Measurements from ENCODE around the gene LRCH1. TPM values are rescaled to one million over a fixed set of nuclear protein-coding genes. Genes with fewer than 3 reads are reported as not detected.
A peak's percentile ranks its signal among the peaks of the same experiment; 100 is the strongest.

Gene LRCH1
- polyA plus RNA-seq, 1 of the 3 experiments (the other 2 are of a cell fraction): 5.5 TPM

DNA sequence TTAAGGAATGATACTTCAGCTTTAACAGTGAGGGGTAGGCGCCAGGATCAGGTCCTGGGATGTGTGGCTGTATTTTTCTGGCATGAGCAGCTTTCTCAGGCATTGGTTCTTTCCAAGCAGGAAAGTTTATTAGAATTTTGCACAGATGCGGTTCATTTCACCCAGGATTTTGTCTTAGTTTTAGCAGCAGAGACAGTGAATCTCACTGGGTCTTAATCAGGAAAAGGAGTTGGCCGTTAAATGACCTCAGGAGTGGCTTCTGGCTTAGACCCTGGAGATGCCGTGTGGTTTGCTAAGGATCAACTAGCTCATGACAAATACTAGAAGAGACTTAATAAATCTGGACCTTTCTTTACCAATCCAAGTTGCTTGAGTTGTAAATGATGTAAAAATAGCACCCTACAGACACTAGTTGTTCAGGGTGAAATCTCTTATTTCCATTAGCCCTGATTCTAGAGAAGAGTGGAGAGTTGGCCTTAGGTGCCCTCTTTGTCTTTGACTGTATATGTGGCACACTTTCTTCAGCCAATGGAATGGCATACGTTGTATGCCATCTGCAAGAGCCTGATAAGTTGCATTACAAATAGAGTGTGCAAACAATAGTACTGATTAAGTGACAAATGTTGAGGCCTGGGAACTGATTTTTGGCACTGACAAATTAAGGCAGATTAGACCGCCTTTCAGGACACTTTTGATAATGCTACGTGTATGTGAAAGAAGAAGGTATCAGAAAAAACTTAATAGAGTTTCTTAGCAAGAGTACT, 34.0 kb downstream of the LRCH1 start:
- 87% methylated on average over 6 of the region's 7 CpGs for WGBS (ENCODE audit: low lambda C conversion rate)
- ChIA-PET CTCF (interaction anchor here (0.6 kb wide), 1 partner anchor 22 kb away, joined by 3 read pairs; no protein-coding TSS in a partner anchor), POLR2A (interaction anchor here (0.6 kb wide), 1 partner anchor 1598 kb away, joined by 3 read pairs; no protein-coding TSS in a partner anchor)
- H3K4me3 ChIP-seq (ENCODE audit: low read depth in 2 of 2, low read length in 1 of 2): no peak overlapping the region
- no peak overlapping the region for H3K4me2 ChIP-seq
- no peaks in the 10 kb centered on the region for H3K9me3 ChIP-seq
- peak overlapping the region in 1 of 2 experiments; percentile 4; a peak in 1 of 4 replicates for H3K27ac ChIP-seq (ENCODE audit: low read depth in 2 of 2, low read length in 1 of 2)
- H3K9me2 ChIP-seq: no peaks in the 10 kb centered on the region
- no peak overlapping the region for H3K9ac ChIP-seq
- peaks cover 15 to 42% of the 10 kb centered on the region in 2 experiments; a peak in 3 of 4 replicates for H3K4me1 ChIP-seq (ENCODE audit: control insufficient read depth in 1 of 2, insufficient read depth in 2 of 2, low read depth in 1 of 2, low read length in 1 of 2)
- peaks cover 9% of the 10 kb centered on the region for H3F3A ChIP-seq (replicated peaks; ENCODE audit: insufficient read depth)
- H3K27me3 ChIP-seq (ENCODE audit: insufficient read depth): no peaks in the 10 kb centered on the region
- H4K20me1 ChIP-seq (ENCODE audit: insufficient read depth): peaks cover 12% of the 10 kb centered on the region
- peaks cover 89% of the 10 kb centered on the region for H3K79me2 ChIP-seq (ENCODE audit: insufficient read depth)
- DNase-seq: no peak
- no peaks in the 10 kb centered on the region for H3K36me3 ChIP-seq (replicated peaks in 1 of 2; ENCODE audit: control insufficient read depth in 1 of 2, insufficient read depth in 2 of 2, low read length in 1 of 2)
- TF ChIP-seq TAF1 (IDR thresholded peaks at IDR 0.05; ENCODE audit: borderline replicate concordance, low read depth, low read length): no peak
- TF ChIP-seq NFIC (IDR thresholded peaks at IDR 0.05; ENCODE audit: borderline replicate concordance): no peak
- TF ChIP-seq, protein P1, sequence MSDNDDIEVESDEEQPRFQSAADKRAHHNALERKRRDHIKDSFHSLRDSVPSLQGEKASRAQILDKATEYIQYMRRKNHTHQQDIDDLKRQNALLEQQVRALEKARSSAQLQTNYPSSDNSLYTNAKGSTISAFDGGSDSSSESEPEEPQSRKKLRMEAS (IDR thresholded peaks at IDR 0.05; ENCODE audit: low read depth): no peak
- TF ChIP-seq FOSL2 (IDR thresholded peaks at IDR 0.05; ENCODE audit: borderline replicate concordance, low read depth): no peak
- no peak for TF ChIP-seq GATA2 (CRISPR knock-in tag; IDR thresholded peaks at IDR 0.05)
- no peak overlapping the region for H2AFZ ChIP-seq (ENCODE audit: low read depth)

DNA sequence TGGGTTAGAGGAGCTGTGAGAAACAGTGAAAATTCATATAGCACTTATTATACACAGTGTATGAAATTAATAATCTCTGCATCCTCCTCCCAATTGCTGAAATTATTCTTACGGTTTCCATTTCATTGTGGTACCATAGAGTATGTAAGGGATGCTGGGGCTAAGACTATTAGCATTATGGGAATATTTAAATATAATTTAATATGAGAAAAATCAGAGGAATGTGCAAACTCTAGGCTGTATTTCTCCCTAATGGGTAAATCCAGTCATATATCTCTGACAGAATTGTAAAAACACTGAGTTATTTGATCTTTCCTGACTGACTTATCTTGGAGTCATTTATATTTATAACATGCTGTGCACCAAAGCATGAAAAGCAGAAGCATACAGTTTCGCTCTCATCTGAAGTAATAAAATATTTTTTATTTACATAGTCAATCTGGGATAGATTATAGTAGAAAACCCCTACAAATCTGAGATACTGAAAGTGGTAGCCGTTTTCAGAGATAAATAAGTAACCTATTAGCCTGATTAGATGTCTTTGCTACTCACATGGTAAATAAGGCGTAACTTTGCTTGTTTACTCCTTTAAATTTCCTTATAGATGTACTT, 34.9 kb downstream of the LRCH1 start:
- Histone ChIP-seq H3K9ac (no peak overlapping the region), H3K9me3 (no peaks in the 10 kb centered on the region), H3K27me3 (ENCODE audit: insufficient read depth) (no peaks in the 10 kb centered on the region), H3K79me2 (ENCODE audit: insufficient read depth) (peaks cover 95% of the 10 kb centered on the region), H3K27ac (ENCODE audit: low read depth in 2 of 2, low read length in 1 of 2) (no peak overlapping the region), H3K36me3 (replicated peaks in 1 of 2; ENCODE audit: control insufficient read depth in 1 of 2, insufficient read depth in 2 of 2, low read length in 1 of 2) (no peaks in the 10 kb centered on the region), H3F3A (replicated peaks; ENCODE audit: insufficient read depth) (peaks cover 9% of the 10 kb centered on the region), H4K20me1 (ENCODE audit: insufficient read depth) (peaks cover 17% of the 10 kb centered on the region), H3K4me1 (ENCODE audit: control insufficient read depth in 1 of 2, insufficient read depth in 2 of 2, low read depth in 1 of 2, low read length in 1 of 2) (peaks cover 16 to 38% of the 10 kb centered on the region in 2 experiments; a peak in 3 of 4 replicates), H3K9me2 (no peaks in the 10 kb centered on the region), H3K4me2 (0 out of 2 replicates have a peak overlapping the region, but pooled peaks have one; percentile 21), H3K4me3 (ENCODE audit: low read depth in 2 of 2, low read length in 1 of 2) (no peak overlapping the region), H2AFZ (ENCODE audit: low read depth) (no peak overlapping the region)
- WGBS (ENCODE audit: low lambda C conversion rate): 69% methylated on average over 4 of the region's 4 CpGs
- ChIA-PET CTCF (no interaction called here), POLR2A (no interaction called here)
- no peak for DNase-seq
- TF ChIP-seq TCF12 (IDR thresholded peaks at IDR 0.05) (peak; percentile 15; the same call in 1 of the 2 replicates), YY1 (IDR thresholded peaks at IDR 0.05; ENCODE audit: low read depth) (no peak), PBX3 (IDR thresholded peaks at IDR 0.05) (peak; percentile 39; the same call in 1 of the 2 replicates)

DNA sequence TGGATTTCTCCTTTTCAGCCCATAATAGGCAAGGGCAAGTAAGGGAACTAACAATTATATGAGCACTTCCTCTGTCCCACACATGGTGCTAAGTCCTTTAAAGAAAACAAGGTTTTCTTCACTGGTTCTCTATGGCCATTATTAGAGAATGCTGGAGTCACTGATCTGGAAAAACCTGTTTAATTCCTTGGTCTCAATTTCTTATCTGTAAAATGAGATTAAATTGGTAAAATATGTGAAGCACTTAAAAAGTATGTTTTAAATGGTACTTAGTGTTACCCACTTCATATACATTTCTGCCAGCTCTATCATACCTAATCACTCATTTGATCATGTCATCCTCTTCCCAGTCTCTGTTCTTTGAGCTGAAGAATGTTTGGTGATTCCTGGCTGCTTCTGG, 39.4 kb downstream of the LRCH1 start:
- TF ChIP-seq NFIC (IDR thresholded peaks at IDR 0.05; ENCODE audit: borderline replicate concordance) (no peak), YY1 (IDR thresholded peaks at IDR 0.05; ENCODE audit: low read depth) (no peak)
- TF ChIP-seq, protein P1 (IDR thresholded peaks at IDR 0.05; ENCODE audit: low read depth): no peak
- POLR2A ChIA-PET: no interaction called here
- peaks cover 25 to 27% of the 10 kb centered on the region in 2 experiments; a peak in 3 of 4 replicates for H3K4me1 ChIP-seq (ENCODE audit: control insufficient read depth in 1 of 2, insufficient read depth in 2 of 2, low read depth in 1 of 2, low read length in 1 of 2)

More for the DNA sequence above, 39.4 kb downstream of the LRCH1 start:
- CTCF ChIA-PET: interaction anchor here (1.2 to 1.6 kb wide), 3 partner anchors 10 to 52 kb away, joined by 3 to 4 read pairs (median 3); no protein-coding TSS in a partner anchor
- H3K9ac ChIP-seq: no peak overlapping the region
- H2AFZ ChIP-seq (ENCODE audit: low read depth): no peak overlapping the region
- H3K27ac ChIP-seq (ENCODE audit: low read depth in 2 of 2, low read length in 1 of 2): no peak overlapping the region
- H4K20me1 ChIP-seq (ENCODE audit: insufficient read depth): peaks cover 40% of the 10 kb centered on the region
- no peaks in the 10 kb centered on the region for H3K36me3 ChIP-seq (replicated peaks in 1 of 2; ENCODE audit: control insufficient read depth in 1 of 2, insufficient read depth in 2 of 2, low read length in 1 of 2)
- no peak overlapping the region for H3K4me3 ChIP-seq (ENCODE audit: low read depth in 2 of 2, low read length in 1 of 2)
- no peaks in the 10 kb centered on the region for H3K9me2 ChIP-seq
- H3K79me2 ChIP-seq (ENCODE audit: insufficient read depth): peaks cover 96% of the 10 kb centered on the region
- no peak for DNase-seq
- no peaks in the 10 kb centered on the region for H3K9me3 ChIP-seq
- H3K4me2 ChIP-seq: no peak overlapping the region
- no peaks in the 10 kb centered on the region for H3K27me3 ChIP-seq (ENCODE audit: insufficient read depth)
- peaks cover 10% of the 10 kb centered on the region for H3F3A ChIP-seq (replicated peaks; ENCODE audit: insufficient read depth)

Data from SK-N-SH (cell line).